Transverse colon (tissue), 3 donors: ENCODE results near the gene RHOBTB3.

ENCODE experiments used
- CTCF ChIP-seq, 5 experiments: fragments of 200-600 bp in 3 of 5; fragments of 450-650 bp in 2 of 5; sonication (generic) in 3 of 5; IDR thresholded peaks; 1 replicate in 2 of 5; 2 replicates in 3 of 5; pipeline ENCODE4 v1.5.1; 2016 to 2017; ENCODE audit warnings: antibody characterized with exemption in 5 of 5, inconsistent platforms in 3 of 5, mild to moderate bottlenecking in 2 of 5, moderate library complexity in 1 of 5
- POLR2A ChIP-seq: fragments of 450-650 bp; IDR thresholded peaks from one replicate; pipeline ENCODE4 v1.6.1; 2016; ENCODE audit warnings: antibody characterized with exemption, mild to moderate bottlenecking, moderate library complexity

DNA sequence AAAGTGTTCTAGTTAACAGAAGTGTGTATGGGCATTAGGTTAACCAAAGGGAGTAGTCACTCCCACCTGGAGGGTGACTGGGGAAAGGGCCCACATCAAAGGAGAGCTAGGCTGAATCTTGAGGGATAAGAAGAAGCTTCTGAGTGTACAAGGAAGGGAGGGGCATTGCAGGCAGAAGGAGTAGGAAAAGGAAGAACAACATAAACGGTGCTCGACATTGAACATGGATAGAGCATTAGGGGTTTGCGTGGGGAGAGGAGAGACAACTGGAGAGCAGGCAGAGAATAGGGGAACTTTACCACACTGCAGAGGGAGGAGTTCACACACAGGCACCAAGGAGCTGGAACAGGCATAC lies 96.7 kb downstream of the RHOBTB3 start:
- TF ChIP-seq CTCF (IDR thresholded peaks at IDR 0.05), result no peak
- TF ChIP-seq POLR2A, result no peak
